Muscle of leg (tissue), 11 donors: ENCODE measurements around the gene GNB5. TPM values are rescaled to one million over a fixed set of nuclear protein-coding genes. Genes with fewer than 3 reads are reported as not detected.

Source experiments
- DNase-seq: peaks from one replicate; pipeline ENCODE4 v3.0.0; 2013
- H3K27ac ChIP-seq: one replicate; pipeline ENCODE4 v1.5.1; 2013; ENCODE audit warnings: mild to moderate bottlenecking, low read length, control low read depth
- H3K27me3 ChIP-seq: one replicate; pipeline ENCODE4 v1.6.1; 2013; ENCODE audit warnings: low read length; ENCODE audit not compliant: control insufficient read depth, insufficient read depth
- H3K36me3 ChIP-seq: one replicate; pipeline ENCODE4 v1.6.1; 2013; ENCODE audit warnings: low read length; ENCODE audit not compliant: control insufficient read depth, insufficient read depth
- H3K4me1 ChIP-seq: one replicate; pipeline ENCODE4 v1.6.1; 2013; ENCODE audit warnings: low read length; ENCODE audit not compliant: control insufficient read depth, insufficient read depth
- H3K4me3 ChIP-seq: one replicate; pipeline ENCODE4 v1.5.1; 2013; ENCODE audit warnings: low read length, control low read depth
- H3K9me3 ChIP-seq: replicated peaks from 2 replicates; pipeline ENCODE4 v1.6.1; 2013; ENCODE audit warnings: low read depth, low read length; ENCODE audit not compliant: control insufficient read depth
- WGBS: methylation state at CpG from one replicate; pipeline ENCODE4 v1.1.5; 2013; ENCODE audit warnings: missing lambda C conversion rate; ENCODE audit not compliant: insufficient coverage; 5-methylcytosine and 5-hydroxymethylcytosine counted together
- polyA plus RNA-seq, 8 donors: library from polyadenylated mRNA; unstranded; fragments of 120-200 nt; gene quantifications; one replicate each; pipeline versions ENCODE4 v1.2.1 to v1.2.3, GENCODE V29; 2013; ENCODE audit warnings: inconsistent platforms in 1 of 8, low replicate concordance in 1 of 8; ENCODE audit not compliant: insufficient read length in 8 of 8, insufficient read depth in 1 of 8
- total RNA-seq: library from RNA; stranded (reverse); fragments of 120-200 nt; gene quantifications from one replicate; pipeline ENCODE4 v1.2.4, GENCODE V29; 2013

Gene GNB5
- total and polyA plus RNA-seq, 9 donors: 4.7 to 9.8 (median 7.9) TPM

DNA sequence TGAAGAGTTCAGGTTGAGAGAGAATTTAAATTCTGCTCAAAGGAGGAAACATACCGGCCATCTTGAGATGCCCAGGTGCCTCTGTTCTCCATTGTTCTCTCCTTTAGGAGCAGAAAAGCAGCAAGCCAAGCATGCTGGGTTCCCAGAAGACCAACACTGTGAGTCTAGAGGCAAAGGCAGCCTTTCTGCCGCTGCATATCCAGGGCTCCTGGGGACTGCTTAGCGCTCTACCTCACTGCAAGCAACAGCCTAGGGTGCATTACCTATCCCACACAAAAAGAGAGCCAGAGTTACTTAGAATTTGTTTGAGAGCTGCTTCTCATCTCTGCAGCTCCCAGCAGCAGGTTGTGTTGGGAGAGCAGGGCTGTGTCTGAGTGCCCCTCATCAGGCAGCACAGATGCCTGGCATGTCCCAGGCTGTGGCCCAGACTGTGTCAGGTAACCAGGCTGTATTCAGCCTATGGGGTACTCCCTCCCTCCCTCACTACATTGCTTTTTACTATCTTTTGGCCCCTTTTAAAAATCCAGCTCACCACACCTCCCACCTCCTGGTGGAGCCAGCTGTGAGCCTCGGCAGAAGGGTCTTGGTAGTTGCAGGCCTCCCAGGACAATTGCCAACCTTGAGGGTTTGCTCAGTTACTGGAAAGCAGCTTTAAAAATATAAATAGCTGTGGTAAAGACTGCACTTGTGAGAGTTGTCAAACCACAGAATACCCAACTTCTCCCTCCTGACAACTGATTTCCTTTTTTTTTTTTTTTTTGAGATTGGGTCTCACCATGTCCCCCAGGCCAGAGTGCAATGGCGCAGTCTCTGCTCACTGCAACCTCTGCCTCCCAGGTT is 108.8 kb downstream of the GNB5 start:
- peak; percentile 35 for DNase-seq
- Histone ChIP-seq H3K4me1 (peaks cover 3% of the 10 kb centered on the region), H3K4me3 (no peak overlapping the region), H3K27ac (no peak overlapping the region), H3K9me3 (peaks cover 5% of the 10 kb centered on the region), H3K27me3 (no peaks in the 10 kb centered on the region), H3K36me3 (no peaks in the 10 kb centered on the region)
- 100% methylated on average over 2 of the region's 5 CpGs for WGBS

DNA sequence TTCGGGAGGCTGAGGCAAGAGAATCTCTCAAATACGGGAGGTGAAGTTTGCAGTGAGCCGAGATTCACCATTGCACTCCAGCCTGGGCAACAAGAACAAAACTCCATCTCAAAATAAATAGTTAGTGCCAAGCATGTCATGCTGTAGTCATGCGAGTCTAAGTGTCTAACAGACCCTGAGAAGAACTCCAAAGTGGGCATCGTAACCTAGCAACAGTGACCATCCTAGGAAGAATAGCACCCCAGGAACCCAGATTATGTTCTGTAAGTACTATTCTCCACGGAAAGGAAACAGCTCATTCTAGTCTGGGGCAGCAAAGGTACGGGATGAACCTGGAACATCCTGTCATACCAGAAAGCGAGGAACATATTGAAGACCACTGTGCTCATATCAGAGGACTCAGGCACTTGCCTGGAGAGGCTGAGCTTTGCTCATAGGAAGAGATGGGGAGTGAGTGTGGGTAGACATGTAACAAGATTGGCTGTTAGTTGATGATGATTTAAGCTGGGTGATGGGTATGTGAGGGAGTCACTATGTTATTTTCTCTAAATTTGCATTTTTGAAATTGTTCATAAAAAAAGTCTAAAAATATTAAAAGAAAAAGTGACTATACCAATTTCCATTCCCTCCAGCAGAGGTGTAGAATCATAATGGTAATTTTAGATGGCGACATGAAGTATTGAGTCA is 110.3 kb downstream of the GNB5 start:
- H3K9me3 ChIP-seq: no peaks in the 10 kb centered on the region
- peaks cover 3% of the 10 kb centered on the region for H3K4me1 ChIP-seq
- H3K27me3 ChIP-seq: no peaks in the 10 kb centered on the region
- no peak for DNase-seq
- H3K4me3 ChIP-seq: no peak overlapping the region
- no peaks in the 10 kb centered on the region for H3K36me3 ChIP-seq
- 84% methylated on average over 7 of the region's 9 CpGs for WGBS
- H3K27ac ChIP-seq: no peak overlapping the region

DNA sequence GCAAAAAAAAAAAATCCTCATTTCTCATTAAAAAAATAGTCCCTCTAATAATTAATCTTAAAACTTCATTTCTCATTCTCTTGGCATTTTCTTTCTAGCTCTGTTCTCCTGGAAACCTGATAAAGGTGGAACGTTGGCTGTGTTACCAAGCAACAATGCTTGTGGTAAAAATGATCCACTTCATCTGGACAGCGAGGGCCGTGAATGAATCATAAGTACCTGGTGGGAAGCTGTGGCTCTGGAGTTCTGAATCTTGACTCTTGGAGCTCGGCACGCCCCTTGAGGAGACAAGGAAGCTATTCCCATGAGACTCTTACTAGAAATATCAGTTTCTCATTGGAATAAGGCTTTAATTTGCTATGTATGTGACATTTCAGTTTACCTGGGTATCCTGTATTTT is 111.2 kb downstream of the GNB5 start:
- no CpG with 5 or more reads among the region's 5 CpGs for WGBS
- H3K27ac ChIP-seq: no peak overlapping the region

DNA sequence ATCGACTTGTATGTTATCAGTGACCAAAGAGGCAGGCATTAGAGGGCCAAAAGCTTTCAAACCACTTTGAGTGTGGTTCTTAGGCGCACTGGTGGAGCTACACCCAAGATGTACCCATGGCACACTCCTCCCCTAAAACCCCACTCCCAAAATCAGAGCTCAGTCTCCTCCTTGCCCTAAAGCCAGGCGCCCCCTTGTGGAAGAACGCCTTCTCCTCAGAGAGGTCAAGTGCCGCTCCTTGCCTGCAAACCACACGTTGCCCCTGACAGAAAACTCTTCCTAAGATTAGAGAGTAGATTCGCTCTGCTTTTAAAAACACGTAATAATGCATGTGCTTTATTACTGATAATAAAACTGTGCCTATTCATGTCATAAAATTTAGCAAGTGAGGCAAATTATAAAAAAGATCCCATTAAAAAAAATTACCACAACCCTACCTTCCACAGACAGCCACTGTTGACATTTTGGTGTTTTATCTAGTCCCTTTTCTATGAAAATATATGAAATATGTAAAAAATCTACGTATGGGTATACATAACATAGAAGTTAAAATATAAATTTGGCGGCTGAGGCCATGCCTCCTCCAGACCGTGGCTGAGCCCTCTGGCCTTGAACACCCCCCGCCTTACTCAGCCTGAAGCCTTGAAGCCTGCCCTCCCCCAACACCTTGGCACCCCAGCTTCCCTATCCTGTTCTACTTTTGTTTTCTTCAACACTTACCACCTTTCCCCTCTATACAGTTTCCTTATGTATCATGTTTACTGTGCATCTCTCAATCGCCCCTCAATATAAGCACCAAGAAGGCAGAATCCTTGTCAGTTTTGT is 112.1 kb downstream of the GNB5 start:
- Histone ChIP-seq H3K4me3 (no peak overlapping the region), H3K36me3 (no peaks in the 10 kb centered on the region), H3K27ac (no peak overlapping the region), H3K27me3 (no peaks in the 10 kb centered on the region), H3K9me3 (no peaks in the 10 kb centered on the region), H3K4me1 (peaks cover 3% of the 10 kb centered on the region)
- DNase-seq: peak; percentile 71
- WGBS: 66% methylated on average over 5 of the region's 13 CpGs

More for the DNA sequence above, 111.2 kb downstream of the GNB5 start:
- H3K9me3 ChIP-seq: no peaks in the 10 kb centered on the region
- DNase-seq: no peak
- no peaks in the 10 kb centered on the region for H3K36me3 ChIP-seq
- H3K4me3 ChIP-seq: no peak overlapping the region
- H3K4me1 ChIP-seq: peaks cover 3% of the 10 kb centered on the region
- no peaks in the 10 kb centered on the region for H3K27me3 ChIP-seq

DNA sequence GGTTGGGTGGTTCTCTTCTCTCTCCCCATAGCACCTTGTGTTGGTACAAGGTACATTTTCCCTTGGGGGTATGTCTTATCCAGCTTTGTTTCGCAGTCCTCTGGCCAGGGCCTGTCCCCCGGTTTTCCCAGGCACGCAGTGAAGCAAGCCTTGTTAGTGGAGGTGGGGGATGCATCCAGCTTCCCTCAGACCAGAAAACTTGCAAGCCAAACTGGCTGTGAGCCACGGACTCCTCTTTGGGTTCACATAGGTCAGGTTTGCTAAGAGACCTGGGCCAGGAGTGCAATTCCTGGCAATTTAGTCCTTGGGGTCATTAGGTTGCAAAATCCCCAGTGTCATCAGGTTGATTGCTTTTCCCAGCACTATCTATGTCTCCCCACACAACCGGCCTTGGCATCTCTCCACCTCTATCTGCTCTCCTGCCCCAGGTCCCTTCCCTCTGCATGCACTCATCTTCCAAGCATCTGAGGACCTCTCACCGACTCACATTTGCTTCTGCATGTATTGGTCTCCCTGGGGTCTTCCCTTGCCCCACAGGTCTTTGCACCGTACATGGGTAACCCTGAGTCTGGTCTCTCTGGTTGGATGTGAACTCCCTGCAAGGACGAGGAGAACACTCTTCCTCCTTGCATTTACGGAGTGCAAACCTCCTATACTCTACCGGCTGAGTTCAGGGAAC is 112.9 kb downstream of the GNB5 start:
- H3K36me3 ChIP-seq: no peaks in the 10 kb centered on the region
- no peaks in the 10 kb centered on the region for H3K9me3 ChIP-seq
- H3K27ac ChIP-seq: no peak overlapping the region
- no peak overlapping the region for H3K4me3 ChIP-seq
- WGBS: 66% methylated on average over 6 of the region's 10 CpGs
- peaks cover 3% of the 10 kb centered on the region for H3K4me1 ChIP-seq
- no peaks in the 10 kb centered on the region for H3K27me3 ChIP-seq
- DNase-seq: no peak

DNA sequence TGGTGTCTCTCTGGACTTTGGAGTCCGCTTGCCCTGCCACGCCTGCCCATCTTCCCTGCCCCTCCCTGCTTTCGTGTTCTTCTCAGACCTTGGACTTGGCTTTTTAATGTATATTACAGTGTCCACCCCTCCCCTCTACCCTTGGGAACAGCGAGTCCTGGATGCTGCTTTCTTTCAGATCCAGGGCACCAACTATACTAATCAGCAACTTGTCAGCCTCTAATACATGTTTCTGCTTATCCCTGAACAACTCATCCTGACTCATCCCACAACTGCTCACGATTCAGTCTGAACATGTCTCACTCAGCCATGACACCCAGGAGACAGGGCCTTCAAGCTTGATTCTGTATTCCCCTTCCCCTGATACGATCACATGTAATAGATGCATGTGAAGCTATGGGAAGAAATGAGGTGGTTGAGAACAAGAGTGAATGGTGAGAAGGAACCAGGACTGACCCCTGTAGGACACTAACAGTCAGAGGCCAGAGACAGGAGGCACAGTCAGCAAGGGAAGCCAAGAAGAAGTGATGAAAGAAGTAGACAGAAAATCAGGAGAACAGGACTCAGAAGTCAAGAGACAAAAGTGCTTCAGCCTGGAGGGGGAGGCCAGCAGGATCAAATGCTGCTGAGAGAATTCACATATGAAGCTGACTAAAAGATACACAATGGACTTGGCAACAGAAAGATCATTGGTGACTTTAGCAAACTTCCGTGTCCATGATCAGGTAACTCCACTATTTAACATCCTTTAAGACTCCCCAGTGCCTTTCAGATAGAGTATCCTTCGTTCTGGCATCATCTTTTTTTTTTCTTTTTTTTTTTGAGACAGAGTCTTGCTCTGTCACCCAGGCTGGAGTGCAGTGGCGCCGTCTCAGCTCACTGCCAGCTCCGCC is 114.1 kb downstream of the GNB5 start:
- no peak overlapping the region for H3K27ac ChIP-seq
- no peaks in the 10 kb centered on the region for H3K4me1 ChIP-seq
- H3K4me3 ChIP-seq: no peak overlapping the region
- no peaks in the 10 kb centered on the region for H3K36me3 ChIP-seq
- no peaks in the 10 kb centered on the region for H3K27me3 ChIP-seq
- 70% methylated on average over 8 of the region's 11 CpGs for WGBS
- no peak for DNase-seq
- no peaks in the 10 kb centered on the region for H3K9me3 ChIP-seq

DNA sequence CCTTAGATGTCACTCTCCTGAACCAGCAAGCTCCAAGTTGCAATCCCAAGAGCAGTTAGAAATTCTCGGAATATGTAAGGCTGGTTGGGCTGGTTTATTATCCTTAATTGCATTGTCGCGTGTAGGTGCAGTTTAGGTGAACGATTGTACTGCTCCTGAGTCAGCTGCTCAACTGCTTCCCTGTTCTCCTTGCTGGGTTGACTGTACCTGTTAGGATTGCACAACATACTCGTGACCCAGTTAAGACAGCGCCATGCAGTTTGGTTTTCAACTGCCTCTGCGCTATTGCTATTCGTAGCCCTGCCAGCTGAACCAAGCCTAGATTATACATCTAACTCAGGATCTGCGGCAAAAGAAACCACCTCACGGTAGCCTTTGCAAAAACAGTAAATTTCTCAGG is 119.6 kb downstream of the GNB5 start:
- no peaks in the 10 kb centered on the region for H3K9me3 ChIP-seq
- 78% methylated on average over 6 of the region's 10 CpGs for WGBS
- no peak for DNase-seq
- H3K4me1 ChIP-seq: no peaks in the 10 kb centered on the region
- no peak overlapping the region for H3K27ac ChIP-seq
- H3K4me3 ChIP-seq: no peak overlapping the region
- no peaks in the 10 kb centered on the region for H3K36me3 ChIP-seq
- H3K27me3 ChIP-seq: no peaks in the 10 kb centered on the region

DNA sequence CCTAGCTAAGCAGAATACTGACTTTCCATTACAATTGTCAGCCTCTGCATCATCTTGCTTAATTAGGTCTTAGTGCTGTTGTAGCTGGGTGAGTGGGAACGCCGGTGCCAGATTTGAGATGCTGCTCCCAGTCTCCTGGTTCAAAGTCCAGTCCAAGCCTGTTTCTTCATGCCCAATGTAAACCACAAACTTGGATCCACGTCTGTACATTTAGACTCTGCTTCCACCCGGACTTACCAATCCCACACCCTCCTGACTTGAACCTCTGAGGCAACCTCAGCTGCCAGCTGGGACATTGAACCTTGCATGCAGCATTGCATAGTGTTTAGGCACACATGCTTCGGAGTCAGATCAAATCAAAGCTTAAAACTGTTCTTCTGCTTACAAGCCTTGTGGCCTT is 121.6 kb downstream of the GNB5 start:
- no peak for DNase-seq
- Histone ChIP-seq H3K27ac (no peak overlapping the region), H3K4me3 (no peak overlapping the region), H3K36me3 (no peaks in the 10 kb centered on the region), H3K27me3 (no peaks in the 10 kb centered on the region), H3K9me3 (no peaks in the 10 kb centered on the region), H3K4me1 (no peaks in the 10 kb centered on the region)
- WGBS: 83% methylated on average over 2 of the region's 5 CpGs

DNA sequence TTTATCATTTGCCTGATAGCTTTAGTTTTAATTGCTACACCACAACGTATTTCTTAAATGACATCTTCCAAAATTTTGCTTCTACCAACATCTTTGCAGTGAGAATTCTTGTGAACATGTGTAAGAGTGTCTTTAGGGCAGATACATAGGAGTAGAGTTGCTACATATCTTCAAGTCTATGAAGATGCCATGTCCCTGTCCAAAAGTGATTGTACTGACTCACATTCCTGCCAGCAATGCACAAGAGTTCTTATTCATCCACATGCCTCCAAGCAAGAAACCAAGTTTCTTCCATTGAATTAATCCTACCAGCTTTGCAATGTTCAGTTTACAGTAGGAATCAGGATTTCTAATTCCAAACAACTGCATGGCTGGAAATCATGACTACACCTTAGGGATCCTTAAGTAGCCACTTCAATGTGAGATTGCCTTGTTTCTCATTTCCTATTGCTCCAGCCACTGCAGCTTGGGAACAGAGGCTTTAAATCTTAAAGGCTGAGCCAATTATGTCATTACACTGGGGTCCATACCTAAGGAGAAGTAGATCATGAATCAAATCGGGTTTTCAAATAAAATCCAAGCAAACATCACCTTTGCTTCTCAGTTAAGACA is 123.1 kb downstream of the GNB5 start:
- Histone ChIP-seq H3K4me3 (no peak overlapping the region), H3K36me3 (peaks cover 8% of the 10 kb centered on the region), H3K27ac (no peak overlapping the region), H3K9me3 (no peaks in the 10 kb centered on the region), H3K27me3 (no peaks in the 10 kb centered on the region), H3K4me1 (no peaks in the 10 kb centered on the region)
- no CpG with 5 or more reads among the region's 2 CpGs for WGBS
- no peak for DNase-seq
